PFSK-1 (cell line): ENCODE data around the gene SLC39A8.

Experiments used
- REST ChIP-seq, 2 experiments: IDR thresholded peaks; 2 replicates each; pipeline versions ENCODE4 v1.6.1 to v1.8.0; 2011 to 2012; ENCODE audit warnings: low read depth in 2 of 2, low read length in 2 of 2, control low read depth in 1 of 2, inconsistent platforms in 1 of 2, mild to moderate bottlenecking in 1 of 2, moderate library complexity in 1 of 2; ENCODE audit not compliant: insufficient read depth in 1 of 2
- TAF1 ChIP-seq: IDR thresholded peaks from 2 replicates; pipeline ENCODE4 v1.6.1; 2012; ENCODE audit warnings: low read length, control low read depth, borderline replicate concordance; ENCODE audit not compliant: insufficient read depth

GRCh38 chr4:102342404-102343074 lies 2.7 kb downstream of the SLC39A8 start:
- TF ChIP-seq TAF1 (no peak), REST (IDR thresholded peaks at IDR 0.05; ENCODE audit: insufficient read depth in 1 of 2, low read depth in 2 of 2, low read length in 2 of 2) (no peak)
